H1 (cell line): Measurements from ENCODE around the gene ROR1.

Source experiments
- CEBPB ChIP-seq: IDR thresholded peaks from 2 replicates; pipeline ENCODE4 v1.6.1; 2012; ENCODE audit warnings: low read depth, low read length
- CHD2 ChIP-seq: IDR thresholded peaks from 2 replicates; pipeline ENCODE4 v1.6.1; 2012; ENCODE audit warnings: low read length, improper control_type of control experiment
- CTBP2 ChIP-seq: IDR thresholded peaks from 2 replicates; pipeline ENCODE4 v1.7.0; 2011; ENCODE audit warnings: borderline replicate concordance, mild to moderate bottlenecking, moderate library complexity, mixed read lengths, low read length; ENCODE audit not compliant: insufficient read depth, insufficient read length
- CTCF ChIP-seq, 3 experiments: IDR thresholded peaks; 1 replicate in 2 of 3; 2 replicates in 1 of 3; pipeline versions ENCODE4 v1.5.1 to v1.6.1; 2011; ENCODE audit warnings: low read length in 3 of 3, mild to moderate bottlenecking in 3 of 3, inconsistent platforms in 2 of 3, low read depth in 1 of 3, moderate library complexity in 1 of 3; ENCODE audit not compliant: insufficient read depth in 1 of 3; ENCODE audit errors: control extremely low read depth in 1 of 3
- EGR1 ChIP-seq: IDR thresholded peaks from 2 replicates; pipeline ENCODE4 v1.6.1; 2011; ENCODE audit warnings: low read depth, low read length, borderline replicate concordance
- JUN ChIP-seq: IDR thresholded peaks from 2 replicates; pipeline ENCODE4 v1.6.1; 2011; ENCODE audit warnings: low read depth, mild to moderate bottlenecking, improper control_type of control experiment, low read length
- POLR2A ChIP-seq, 2 experiments: IDR thresholded peaks; 1 replicate in 1 of 2; 2 replicates in 1 of 2; pipeline ENCODE4 v1.6.1; 2011; ENCODE audit warnings: low read depth in 2 of 2, low read length in 2 of 2, mild to moderate bottlenecking in 2 of 2; ENCODE audit errors: control extremely low read depth in 1 of 2
- SP1 ChIP-seq: IDR thresholded peaks from 2 replicates; pipeline ENCODE4 v1.6.1; 2011; ENCODE audit warnings: low read depth, low read length
- SP2 ChIP-seq: IDR thresholded peaks from 2 replicates; pipeline ENCODE4 v1.6.1; 2012; ENCODE audit warnings: mild to moderate bottlenecking, low read length, inconsistent platforms
- SUZ12 ChIP-seq: fragments of 200-600 bp; sonication (generic); IDR thresholded peaks from 2 replicates; pipeline ENCODE4 v1.6.1; 2012; ENCODE audit warnings: mild to moderate bottlenecking, inconsistent platforms, low read length, moderate library complexity, mixed read lengths
- TCF12 ChIP-seq: IDR thresholded peaks from 2 replicates; pipeline ENCODE4 v1.6.1; 2011; ENCODE audit warnings: low read depth, mild to moderate bottlenecking, low read length

GRCh38 chr1:63945943-63946342, 172.1 kb downstream of the ROR1 start:
- TF ChIP-seq POLR2A (IDR thresholded peaks at IDR 0.05; ENCODE audit: control extremely low read depth in 1 of 2, low read depth in 2 of 2, low read length in 2 of 2) (no peak), CHD2 (no peak), CTCF (IDR thresholded peaks at IDR 0.05; ENCODE audit: control extremely low read depth in 1 of 3, insufficient read depth in 1 of 3, low read depth in 1 of 3, low read length in 3 of 3) (no peak), CTBP2 (no peak), TCF12 (no peak), SP1 (no peak), SP2 (no peak), SUZ12 (no peak), JUN (no peak), EGR1 (no peak), CEBPB (no peak)
